ENCODE results near the gene NDUFA12. TPM values are rescaled to one million over a fixed set of nuclear protein-coding genes. Genes with fewer than 3 reads are reported as not detected.
A peak's percentile ranks its signal among the peaks of the same experiment; 100 is the strongest.

The NDUFA12 gene
- total and polyA plus RNA-seq, 2 of the 13 experiments (the other 11 are each of a cell fraction or from before 2014, with no cell fraction given), result 101 to 173 TPM

GRCh38 chr12:95003213-95003920, at the start of gene NDUFA12 (continued):
- TF ChIP-seq ZSCAN21 (CRISPR knock-in tag; IDR thresholded peaks at IDR 0.05; ENCODE audit: borderline replicate concordance) (peak; percentile 74; the same call in 1 of the 2 replicates), STAT5B (CRISPR knock-in tag; IDR thresholded peaks at IDR 0.05) (peak; percentile 38; the same call in 1 of the 2 replicates), HHEX (CRISPR knock-in tag; IDR thresholded peaks at IDR 0.05) (no peak), TBX3 (IDR thresholded peaks at IDR 0.05; ENCODE audit: borderline replicate concordance) (no peak), GTF3A (CRISPR knock-in tag; conservative IDR thresholded peaks at IDR 0.05) (no peak), ZNF577 (CRISPR knock-in tag; IDR thresholded peaks at IDR 0.05; ENCODE audit: borderline replicate concordance, low read depth) (no peak), MEIS1 (CRISPR knock-in tag; IDR thresholded peaks at IDR 0.05; ENCODE audit: borderline replicate concordance) (peak; percentile 86; the same call in 1 of the 2 replicates), RARG (CRISPR knock-in tag; IDR thresholded peaks at IDR 0.05; ENCODE audit: low read depth) (no peak), RFX5 (IDR thresholded peaks at IDR 0.05; ENCODE audit: low read depth, low read length) (0 out of 2 replicates have a peak, but pooled peaks have one; percentile 36), ZNF674 (CRISPR knock-in tag; IDR thresholded peaks at IDR 0.05; ENCODE audit: low read depth) (no peak), ZNF503 (CRISPR knock-in tag; IDR thresholded peaks at IDR 0.05) (no peak), RBAK (CRISPR knock-in tag; IDR thresholded peaks at IDR 0.05) (no peak), NR2C2 (CRISPR knock-in tag; IDR thresholded peaks at IDR 0.05; ENCODE audit: borderline replicate concordance) (peak; percentile 77), BCL6 (CRISPR knock-in tag; IDR thresholded peaks at IDR 0.05) (no peak; the same call in 1 of the 2 replicates), ZNF775 (CRISPR knock-in tag; IDR thresholded peaks at IDR 0.05; ENCODE audit: borderline replicate concordance) (0 out of 2 replicates have a peak, but pooled peaks have one; percentile 24), ZNF207 (IDR thresholded peaks at IDR 0.05; ENCODE audit: borderline replicate concordance) (no peak), RFXAP (CRISPR knock-in tag; IDR thresholded peaks at IDR 0.05; ENCODE audit: borderline replicate concordance) (peak; percentile 75; the same call in 1 of the 2 replicates), ZNF792 (CRISPR knock-in tag; IDR thresholded peaks at IDR 0.05) (peak; percentile 89), KLF11 (CRISPR knock-in tag; IDR thresholded peaks at IDR 0.05) (peak; percentile 70; the same call in 1 of the 2 replicates), ESRRA (CRISPR knock-in tag; IDR thresholded peaks at IDR 0.05; ENCODE audit: low read depth) (0 out of 2 replicates have a peak, but pooled peaks have one; percentile 83), AKAP8 (CRISPR knock-in tag; IDR thresholded peaks at IDR 0.05) (no peak; the same call in 1 of the 2 replicates), SRY (CRISPR knock-in tag; IDR thresholded peaks at IDR 0.05) (peak; percentile 89), RNF219 (CRISPR knock-in tag; IDR thresholded peaks at IDR 0.05) (no peak), ATF7 (IDR thresholded peaks at IDR 0.05) (no peak), ATF7 (CRISPR knock-in tag; IDR thresholded peaks at IDR 0.05) (no peak), THAP7 (CRISPR knock-in tag; IDR thresholded peaks at IDR 0.05) (no peak), RBM22 (optimal IDR thresholded peaks at IDR 0.05; ENCODE audit: low read length) (no peak)
